Hepatocyte (in vitro differentiated cells): ENCODE data around the gene RASSF1. TPM values are rescaled to one million over a fixed set of nuclear protein-coding genes. Genes with fewer than 3 reads are reported as not detected.

Experiments used
- DNase-seq: peaks from one replicate; pipeline ENCODE4 v3.0.0-alpha.2; 2016; ENCODE audit warnings: low spot score
- H2AFZ ChIP-seq: fragments of 200-600 bp; sonication (generic); 2 replicates; pipeline ENCODE4 v1.6.0; 2016; ENCODE audit warnings: antibody characterized with exemption, mild to moderate bottlenecking
- H3K27ac ChIP-seq: fragments of 200-600 bp; sonication (generic); 2 replicates; pipeline ENCODE4 v1.5.1; 2016; ENCODE audit warnings: mild to moderate bottlenecking
- H3K27me3 ChIP-seq: fragments of 200-600 bp; sonication (generic); 2 replicates; pipeline ENCODE4 v1.6.1; 2016
- H3K36me3 ChIP-seq: fragments of 200-600 bp; sonication (generic); replicated peaks from 2 replicates; pipeline ENCODE4 v1.5.1; 2016; ENCODE audit warnings: low read depth; ENCODE audit not compliant: insufficient read depth
- H3K4me1 ChIP-seq: fragments of 200-600 bp; sonication (generic); 2 replicates; pipeline ENCODE4 v1.5.1; 2016; ENCODE audit warnings: mild to moderate bottlenecking, moderate library complexity; ENCODE audit not compliant: insufficient read depth
- H3K4me2 ChIP-seq: fragments of 200-600 bp; sonication (generic); 2 replicates; pipeline ENCODE4 v1.6.0; 2016
- H3K4me3 ChIP-seq: fragments of 200-600 bp; sonication (generic); 2 replicates; pipeline ENCODE4 v1.5.1; 2016; ENCODE audit warnings: mild to moderate bottlenecking
- H3K79me2 ChIP-seq: fragments of 200-600 bp; sonication (generic); 2 replicates; pipeline ENCODE4 v1.6.0; 2017; ENCODE audit warnings: mild to moderate bottlenecking
- H3K9me2 ChIP-seq: fragments of 200-600 bp; sonication (generic); replicated peaks from 2 replicates; pipeline ENCODE4 v1.6.0; 2017; ENCODE audit warnings: mild to moderate bottlenecking; ENCODE audit not compliant: insufficient read depth
- H3K9me3 ChIP-seq: fragments of 200-600 bp; sonication (generic); 2 replicates; pipeline ENCODE4 v1.5.1; 2016; ENCODE audit warnings: low read depth, mild to moderate bottlenecking
- H4K20me1 ChIP-seq: fragments of 200-600 bp; sonication (generic); 2 replicates; pipeline ENCODE4 v1.6.0; 2016; ENCODE audit warnings: mild to moderate bottlenecking; ENCODE audit not compliant: insufficient read depth, poor library complexity, severe bottlenecking
- EZH2 ChIP-seq: fragments of 200-600 bp; sonication (generic); IDR thresholded peaks from 2 replicates; pipeline ENCODE4 v1.6.1; 2016; ENCODE audit warnings: antibody characterized with exemption, mild to moderate bottlenecking, borderline replicate concordance
- EZH2phosphoT487 ChIP-seq: fragments of 200-600 bp; sonication (generic); IDR thresholded peaks from one replicate; pipeline ENCODE4 v1.6.1; 2018; ENCODE audit warnings: antibody characterized with exemption, mild to moderate bottlenecking, low read depth, moderate library complexity; ENCODE audit not compliant: unreplicated experiment, severe bottlenecking
- WGBS: methylation state at CpG from one replicate; pipeline ENCODE4 v1.1.6; 2016; ENCODE audit warnings: low lambda C conversion rate; ENCODE audit errors: missing lambda C conversion rate; 5-methylcytosine and 5-hydroxymethylcytosine counted together
- polyA plus RNA-seq: library from polyadenylated mRNA; unstranded; fragments of >200 nt; fragmentation: Nextera tagmentation; extraction: Ambion mirVana; gene quantifications from 2 replicates; pipeline ENCODE4 v1.2.1, GENCODE V29; 2016
- total RNA-seq: library from RNA; depleted of rRNA; stranded (reverse); fragments of >200 nt; gene quantifications from 2 replicates; pipeline ENCODE4 v1.2.3, GENCODE V29; 2014
- TF ChIP-seq, protein P1 (sequence below): fragments of 200-600 bp; sonication (generic); IDR thresholded peaks from 2 replicates; pipeline ENCODE4 v1.5.1; 2016; ENCODE audit warnings: antibody characterized with exemption, mild to moderate bottlenecking; ENCODE audit not compliant: poor library complexity

RASSF1 gene
- total and polyA plus RNA-seq, 2 experiments from 2014 or later = 11.3 to 22.9 TPM

DNA sequence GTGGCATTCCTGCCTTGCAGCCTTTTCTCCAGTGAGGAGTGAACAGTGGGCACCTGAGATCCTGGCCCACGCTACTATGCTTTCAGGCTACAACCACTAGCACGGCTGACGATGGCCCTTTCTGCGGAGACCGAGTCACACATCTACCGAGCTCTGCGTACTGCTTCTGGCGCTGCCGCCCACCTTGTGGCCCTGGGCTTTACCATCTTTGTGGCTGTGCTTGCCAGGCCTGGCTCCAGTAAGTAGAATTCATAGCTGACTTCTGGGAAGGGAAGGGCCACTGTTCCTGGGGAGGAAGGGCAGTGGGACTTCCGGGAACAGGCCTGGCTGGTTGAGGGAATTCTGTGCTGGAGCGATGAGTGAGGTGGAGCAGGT is 10.7 kb upstream of the RASSF1 start:
- Histone ChIP-seq H3K9me3 (no peaks in the 10 kb centered on the region), H3K4me3 (peak overlapping the region; percentile 81), H4K20me1 (peaks cover 14% of the 10 kb centered on the region), H3K4me2 (peak overlapping the region; percentile 91), H3K79me2 (peaks cover 34% of the 10 kb centered on the region), H3K27ac (no peak overlapping the region), H3K27me3 (no peaks in the 10 kb centered on the region), H3K9me2 (no peaks in the 10 kb centered on the region), H3K36me3 (no peaks in the 10 kb centered on the region), H2AFZ (no peak overlapping the region), H3K4me1 (peaks cover 22% of the 10 kb centered on the region)
- 74% methylated on average over 11 of the region's 11 CpGs for WGBS
- no peak for DNase-seq
- TF ChIP-seq EZH2 (no peak), EZH2phosphoT487 (no peak)
- TF ChIP-seq, protein P1, sequence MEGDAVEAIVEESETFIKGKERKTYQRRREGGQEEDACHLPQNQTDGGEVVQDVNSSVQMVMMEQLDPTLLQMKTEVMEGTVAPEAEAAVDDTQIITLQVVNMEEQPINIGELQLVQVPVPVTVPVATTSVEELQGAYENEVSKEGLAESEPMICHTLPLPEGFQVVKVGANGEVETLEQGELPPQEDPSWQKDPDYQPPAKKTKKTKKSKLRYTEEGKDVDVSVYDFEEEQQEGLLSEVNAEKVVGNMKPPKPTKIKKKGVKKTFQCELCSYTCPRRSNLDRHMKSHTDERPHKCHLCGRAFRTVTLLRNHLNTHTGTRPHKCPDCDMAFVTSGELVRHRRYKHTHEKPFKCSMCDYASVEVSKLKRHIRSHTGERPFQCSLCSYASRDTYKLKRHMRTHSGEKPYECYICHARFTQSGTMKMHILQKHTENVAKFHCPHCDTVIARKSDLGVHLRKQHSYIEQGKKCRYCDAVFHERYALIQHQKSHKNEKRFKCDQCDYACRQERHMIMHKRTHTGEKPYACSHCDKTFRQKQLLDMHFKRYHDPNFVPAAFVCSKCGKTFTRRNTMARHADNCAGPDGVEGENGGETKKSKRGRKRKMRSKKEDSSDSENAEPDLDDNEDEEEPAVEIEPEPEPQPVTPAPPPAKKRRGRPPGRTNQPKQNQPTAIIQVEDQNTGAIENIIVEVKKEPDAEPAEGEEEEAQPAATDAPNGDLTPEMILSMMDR = no peak

DNA sequence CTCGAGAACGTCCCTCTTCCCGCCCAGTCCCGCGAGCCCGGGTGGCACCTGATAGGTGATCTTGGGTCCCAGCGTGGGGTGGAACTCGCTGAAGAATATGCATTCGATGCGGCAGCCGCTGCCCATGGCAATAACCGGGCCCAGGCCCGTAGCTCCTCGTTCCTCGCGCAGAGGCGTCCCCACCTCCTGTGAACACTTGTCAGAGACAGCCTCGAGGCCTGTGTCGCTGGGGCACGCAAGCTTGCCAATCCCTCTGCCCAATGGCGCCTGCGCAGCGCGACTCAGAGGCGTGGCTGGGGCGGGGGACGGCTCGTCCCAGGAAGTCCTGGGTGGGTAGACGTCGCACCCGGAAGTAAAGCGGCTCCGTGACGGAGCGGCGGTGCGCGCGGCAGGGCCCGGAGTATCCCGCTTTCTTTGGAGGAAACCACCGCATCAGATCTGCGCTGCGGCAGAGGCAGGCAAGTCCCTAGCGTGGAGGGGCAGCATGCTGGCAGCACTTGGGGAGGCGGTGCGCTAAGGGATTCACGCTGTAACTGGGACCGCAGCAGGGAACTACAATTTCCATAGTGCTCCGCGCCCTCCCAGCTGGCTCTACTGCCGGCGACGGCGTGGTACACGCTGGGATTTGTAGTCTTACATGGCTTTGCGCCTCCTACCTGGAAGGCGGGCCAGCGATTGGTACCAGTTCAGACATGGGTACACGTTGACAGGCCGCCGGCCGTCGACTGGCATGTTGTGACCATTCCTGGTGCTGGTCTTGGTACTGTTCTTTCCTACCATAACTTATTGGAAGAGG is 10.1 kb upstream of the RASSF1 start, which contains the start of the genes CYB561D2 and NPRL2:
Gene CYB561D2, plus strand, starts transcription at position 336 of the 796 bp plus-strand sequence. CDS start 572 bp downstream, outside the sequence.
Gene NPRL2, minus strand, starts transcription at position 249 of the 796 bp plus-strand sequence. Its CDS starts 123 bp downstream, at position 126.
- TF ChIP-seq EZH2 (no peak), EZH2phosphoT487 (no peak)
- TF ChIP-seq, protein P1 = no peak
- Histone ChIP-seq H3K9me2 (no peaks in the 10 kb centered on the region), H3K79me2 (peaks cover 28% of the 10 kb centered on the region), H3K9me3 (no peaks in the 10 kb centered on the region), H3K27ac (peak within 1 kb of the TSS; percentile 92), H2AFZ (peak within 1 kb of the TSS; percentile 33), H3K36me3 (no peaks in the 10 kb centered on the region), H3K27me3 (no peaks in the 10 kb centered on the region), H3K4me2 (peak within 1 kb of the TSS; percentile 91), H3K4me1 (peaks cover 20% of the 10 kb centered on the region), H3K4me3 (peak within 1 kb of the TSS; percentile 81), H4K20me1 (peaks cover 8% of the 10 kb centered on the region)
- WGBS = 2% methylated on average over 52 of the region's 64 CpGs
- peak; percentile 96 for DNase-seq

DNA sequence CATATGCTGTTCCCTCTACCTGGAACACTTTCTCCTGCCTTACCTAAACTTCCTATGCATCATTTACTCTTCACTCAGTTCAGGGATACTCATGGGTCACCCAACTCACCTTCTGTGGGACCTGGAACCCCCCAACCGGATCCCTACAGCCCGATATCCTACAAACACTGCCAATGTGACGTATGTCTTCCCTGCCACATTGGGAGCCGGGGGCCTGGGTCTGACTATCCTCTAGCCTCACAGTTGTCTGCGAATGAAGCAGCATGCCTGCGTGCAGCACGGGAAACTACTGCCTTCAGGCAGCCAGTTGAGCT is 9.5 kb upstream of the RASSF1 start:
- Histone ChIP-seq H3K36me3 (no peaks in the 10 kb centered on the region), H3K9me3 (no peaks in the 10 kb centered on the region), H3K4me2 (peak overlapping the region; percentile 91), H3K79me2 (peaks cover 22% of the 10 kb centered on the region), H3K4me3 (peak overlapping the region; percentile 81), H3K27ac (peak overlapping the region; percentile 92), H4K20me1 (peaks cover 2% of the 10 kb centered on the region), H3K27me3 (no peaks in the 10 kb centered on the region), H3K9me2 (no peaks in the 10 kb centered on the region), H3K4me1 (peaks cover 25% of the 10 kb centered on the region), H2AFZ (peak overlapping the region; percentile 33)
- WGBS = 44% methylated on average over 7 of the region's 7 CpGs
- TF ChIP-seq, protein P1 = no peak
- DNase-seq = no peak
